Transverse colon (tissue), 4 donors: ENCODE measurements around the gene ABCA8. TPM values are rescaled to one million over a fixed set of nuclear protein-coding genes. Genes with fewer than 3 reads are reported as not detected.

Experiments used
- DNase-seq: peaks from one replicate; pipeline ENCODE4 v3.0.0-alpha.2; 2019
- H3K27ac ChIP-seq, 4 donors: fragments of 200-600 bp; sonication (generic); 2 replicates each; pipeline ENCODE4 v1.5.1; 2016 to 2018; ENCODE audit warnings: inconsistent platforms in 4 of 4
- H3K27me3 ChIP-seq: fragments of 200-600 bp; sonication (generic); 2 replicates; pipeline ENCODE4 v1.5.1; 2017; ENCODE audit warnings: inconsistent platforms
- H3K36me3 ChIP-seq, 4 donors: fragments of 200-600 bp; sonication (generic); 2 replicates each; pipeline ENCODE4 v1.5.1; 2017 to 2019; ENCODE audit warnings: inconsistent platforms in 4 of 4
- H3K4me1 ChIP-seq, 4 donors: fragments of 200-600 bp; sonication (generic); 2 replicates each; pipeline ENCODE4 v1.5.1; 2017 to 2020; ENCODE audit warnings: inconsistent platforms in 4 of 4
- H3K4me3 ChIP-seq, 4 donors: fragments of 200-600 bp; sonication (generic); 1 replicate in 1 of 4; 2 replicates in 3 of 4; pipeline versions ENCODE4 v1.5.1 to v1.6.1; 2017 to 2019; ENCODE audit warnings: inconsistent platforms in 4 of 4
- H3K9me3 ChIP-seq, 2 donors: fragments of 200-600 bp; sonication (generic); 2 replicates each; pipeline ENCODE4 v1.5.1; 2017 to 2019; ENCODE audit warnings: inconsistent platforms in 2 of 2
- CTCF ChIP-seq, 5 experiments: fragments of 200-600 bp in 3 of 5; fragments of 450-650 bp in 2 of 5; sonication (generic) in 3 of 5; IDR thresholded peaks; 1 replicate in 2 of 5; 2 replicates in 3 of 5; pipeline ENCODE4 v1.5.1; 2016 to 2017; ENCODE audit warnings: antibody characterized with exemption in 5 of 5, inconsistent platforms in 3 of 5, mild to moderate bottlenecking in 2 of 5, moderate library complexity in 1 of 5
- EP300 ChIP-seq: sonication (generic); formaldehyde crosslinking; IDR thresholded peaks from one replicate; pipeline ENCODE4 v1.6.1; 2017; ENCODE audit warnings: antibody characterized with exemption, low read depth
- POLR2A ChIP-seq: fragments of 450-650 bp; IDR thresholded peaks from one replicate; pipeline ENCODE4 v1.6.1; 2016; ENCODE audit warnings: antibody characterized with exemption, mild to moderate bottlenecking, moderate library complexity
- POLR2AphosphoS5 ChIP-seq, 3 donors: sonication (generic); formaldehyde crosslinking; IDR thresholded peaks; one replicate each; pipeline ENCODE4 v1.6.1; 2016; ENCODE audit warnings: antibody characterized with exemption in 3 of 3
- WGBS, 2 donors: methylation state at CpG; one replicate each; pipeline ENCODE4 v1.1.5; 2018; ENCODE audit warnings: low coverage in 1 of 2; 5-methylcytosine and 5-hydroxymethylcytosine counted together
- in situ Hi-C, 4 donors: fragments of 200-750 bp; cut with MboI; loops; one replicate each; pipeline versions ENCODE4 v1.15.0 to v1.15.1; 2017; ENCODE audit warnings: low sequenced_read_pairs in 3 of 4, low pct_ligation_motif_present in 1 of 4, low pct_unique_long_range_greater_than_20kb in 1 of 4
- intact Hi-C: fragments of 100-400 bp; cut with DNase I; formaldehyde crosslinking; loops from one replicate; pipeline ENCODE4 v1.15.1; 2023; ENCODE audit warnings: low total_unique reads
- total RNA-seq, 4 donors: library from RNA; depleted of rRNA; stranded (reverse); fragments of >200 nt; gene quantifications; one replicate each; pipeline ENCODE4 v1.1.0, GENCODE V29; 2016

ABCA8 gene
- total RNA-seq, 4 donors from 2014 or later, result 14.7 to 42.6 (median 26.3) TPM

- no peaks in the 10 kb centered on the region for H3K27me3 ChIP-seq
- intact Hi-C loops (no loop called here), in situ Hi-C loops (no loop called here)
- WGBS, 2 donors, result 77 to 79% methylated on average over 4 of the region's 4 CpGs
- H3K27ac ChIP-seq, result no peak overlapping the region
- no peaks in the 10 kb centered on the region for H3K4me1 ChIP-seq
- no peaks in the 10 kb centered on the region for H3K36me3 ChIP-seq
- H3K4me3 ChIP-seq, result no peak overlapping the region
- TF ChIP-seq POLR2A (no peak), CTCF (IDR thresholded peaks at IDR 0.05) (no peak), POLR2AphosphoS5 (IDR thresholded peaks at IDR 0.05) (no peak), EP300 (no peak)
- H3K9me3 ChIP-seq, result no peaks in the 10 kb centered on the region
- no peak for DNase-seq
These were observed 11.9 kb downstream of the ABCA8 start for GRCh38 chr17:68943123-68943811.

- Histone ChIP-seq H3K4me1 (no peaks in the 10 kb centered on the region), H3K4me3 (no peak overlapping the region), H3K27me3 (no peaks in the 10 kb centered on the region), H3K9me3 (no peaks in the 10 kb centered on the region), H3K27ac (no peak overlapping the region), H3K36me3 (no peaks in the 10 kb centered on the region)
- in situ Hi-C loops, result no loop called here
- no peak for DNase-seq
- intact Hi-C loops, result no loop called here
- TF ChIP-seq CTCF (IDR thresholded peaks at IDR 0.05) (no peak), POLR2AphosphoS5 (IDR thresholded peaks at IDR 0.05) (no peak), POLR2A (no peak), EP300 (no peak)
- WGBS, 2 donors, result 75 to 82% methylated on average over 2 to 3 of the region's 3 CpGs
These were observed 12.8 kb downstream of the ABCA8 start for GRCh38 chr17:68942389-68942788.

GRCh38 chr17:68941761-68942160, 13.4 kb downstream of the ABCA8 start:
- no peak for DNase-seq
- intact Hi-C loops (no loop called here), in situ Hi-C loops (no loop called here)
- 69 to 73% methylated on average over 6 of the region's 6 CpGs for WGBS, 2 donors
- Histone ChIP-seq H3K27ac (no peak overlapping the region), H3K4me3 (no peak overlapping the region), H3K36me3 (no peaks in the 10 kb centered on the region), H3K4me1 (no peaks in the 10 kb centered on the region), H3K27me3 (no peaks in the 10 kb centered on the region), H3K9me3 (no peaks in the 10 kb centered on the region)
- no peak for TF ChIP-seq POLR2A
- no peak for TF ChIP-seq POLR2AphosphoS5 (IDR thresholded peaks at IDR 0.05)
- TF ChIP-seq EP300, result no peak
- no peak for TF ChIP-seq CTCF (IDR thresholded peaks at IDR 0.05)

- no peaks in the 10 kb centered on the region for H3K27me3 ChIP-seq
- intact Hi-C loops (no loop called here), in situ Hi-C loops (no loop called here)
- no peaks in the 10 kb centered on the region for H3K36me3 ChIP-seq
- 48 to 79% methylated on average over 3 of the region's 3 CpGs for WGBS, 2 donors
- no peak for DNase-seq
- H3K27ac ChIP-seq, result no peak overlapping the region
- no peak overlapping the region for H3K4me3 ChIP-seq
- H3K9me3 ChIP-seq, result no peaks in the 10 kb centered on the region
- no peak for TF ChIP-seq POLR2A
- no peak for TF ChIP-seq CTCF (IDR thresholded peaks at IDR 0.05)
- no peak for TF ChIP-seq EP300
- no peak for TF ChIP-seq POLR2AphosphoS5 (IDR thresholded peaks at IDR 0.05)
- no peaks in the 10 kb centered on the region for H3K4me1 ChIP-seq
These were observed 16.0 kb downstream of the ABCA8 start for GRCh38 chr17:68939195-68939594.
